NB4 (cell line): ENCODE measurements around the gene STAG1.

Experiments
- CTCF ChIP-seq: IDR thresholded peaks from one replicate; pipeline ENCODE4 v1.5.1; 2012; ENCODE audit warnings: low read depth, low read length
- POLR2A ChIP-seq: IDR thresholded peaks from 2 replicates; pipeline ENCODE4 v1.6.1; 2011; ENCODE audit warnings: mild to moderate bottlenecking; ENCODE audit not compliant: insufficient read length; ENCODE audit errors: extremely low read depth

GRCh38 chr3:136485777-136486176 is 266.4 kb downstream of the STAG1 start:
- TF ChIP-seq CTCF (no peak), POLR2A (no peak)
